Muscle of leg (tissue), 11 donors: ENCODE results near the gene PGM1. TPM values are rescaled to one million over a fixed set of nuclear protein-coding genes. Genes with fewer than 3 reads are reported as not detected.

ENCODE experiments used
- DNase-seq: peaks from one replicate; pipeline ENCODE4 v3.0.0; 2013
- H3K27ac ChIP-seq: one replicate; pipeline ENCODE4 v1.5.1; 2013; ENCODE audit warnings: mild to moderate bottlenecking, low read length, control low read depth
- H3K27me3 ChIP-seq: one replicate; pipeline ENCODE4 v1.6.1; 2013; ENCODE audit warnings: low read length; ENCODE audit not compliant: control insufficient read depth, insufficient read depth
- H3K36me3 ChIP-seq: one replicate; pipeline ENCODE4 v1.6.1; 2013; ENCODE audit warnings: low read length; ENCODE audit not compliant: control insufficient read depth, insufficient read depth
- H3K4me1 ChIP-seq: one replicate; pipeline ENCODE4 v1.6.1; 2013; ENCODE audit warnings: low read length; ENCODE audit not compliant: control insufficient read depth, insufficient read depth
- H3K4me3 ChIP-seq: one replicate; pipeline ENCODE4 v1.5.1; 2013; ENCODE audit warnings: low read length, control low read depth
- H3K9me3 ChIP-seq: replicated peaks from 2 replicates; pipeline ENCODE4 v1.6.1; 2013; ENCODE audit warnings: low read depth, low read length; ENCODE audit not compliant: control insufficient read depth
- WGBS: methylation state at CpG from one replicate; pipeline ENCODE4 v1.1.5; 2013; ENCODE audit warnings: missing lambda C conversion rate; ENCODE audit not compliant: insufficient coverage; 5-methylcytosine and 5-hydroxymethylcytosine counted together
- polyA plus RNA-seq, 8 donors: library from polyadenylated mRNA; unstranded; fragments of 120-200 nt; gene quantifications; one replicate each; pipeline versions ENCODE4 v1.2.1 to v1.2.3, GENCODE V29; 2013; ENCODE audit warnings: inconsistent platforms in 1 of 8, low replicate concordance in 1 of 8; ENCODE audit not compliant: insufficient read length in 8 of 8, insufficient read depth in 1 of 8
- total RNA-seq: library from RNA; stranded (reverse); fragments of 120-200 nt; gene quantifications from one replicate; pipeline ENCODE4 v1.2.4, GENCODE V29; 2013

The PGM1 gene
- total and polyA plus RNA-seq, 9 donors, result 49.7 to 68.5 (median 59.4) TPM

- Histone ChIP-seq H3K27me3 (no peaks in the 10 kb centered on the region), H3K27ac (no peak overlapping the region), H3K36me3 (peaks cover 16% of the 10 kb centered on the region), H3K4me1 (peaks cover 12% of the 10 kb centered on the region), H3K9me3 (no peaks in the 10 kb centered on the region), H3K4me3 (no peak overlapping the region)
- 93% methylated on average over 5 of the region's 7 CpGs for WGBS
- no peak for DNase-seq
Observed at GRCh38 chr1:63659448-63659847, 66.2 kb downstream of the PGM1 start.

GRCh38 chr1:63662056-63662836 is 69.0 kb downstream of the PGM1 start:
- 65% methylated on average over 4 of the region's 10 CpGs for WGBS
- peak overlapping the region; percentile 13 for H3K27ac ChIP-seq
- H3K4me1 ChIP-seq, result peaks cover 12% of the 10 kb centered on the region
- peaks cover 3% of the 10 kb centered on the region for H3K36me3 ChIP-seq
- no peak overlapping the region for H3K4me3 ChIP-seq
- H3K27me3 ChIP-seq, result no peaks in the 10 kb centered on the region
- H3K9me3 ChIP-seq, result peaks cover 2% of the 10 kb centered on the region
- DNase-seq, result peak; percentile 51

- H3K27me3 ChIP-seq, result no peaks in the 10 kb centered on the region
- 78% methylated on average over 3 of the region's 4 CpGs for WGBS
- H3K27ac ChIP-seq, result no peak overlapping the region
Observed at GRCh38 chr1:63662841-63663240, 69.6 kb downstream of the PGM1 start.

GRCh38 chr1:63663301-63663700 is 70.1 kb downstream of the PGM1 start:
- no peaks in the 10 kb centered on the region for H3K27me3 ChIP-seq
- H3K9me3 ChIP-seq, result peaks cover 2% of the 10 kb centered on the region
- H3K4me1 ChIP-seq, result peaks cover 12% of the 10 kb centered on the region
- DNase-seq, result no peak
- H3K27ac ChIP-seq, result no peak overlapping the region
- H3K4me3 ChIP-seq, result no peak overlapping the region
- H3K36me3 ChIP-seq, result peaks cover 3% of the 10 kb centered on the region
- WGBS, result 96% methylated on average over 3 of the region's 3 CpGs

More at GRCh38 chr1:63662841-63663240, 69.6 kb downstream of the PGM1 start:
- Histone ChIP-seq H3K36me3 (peaks cover 3% of the 10 kb centered on the region), H3K9me3 (peaks cover 2% of the 10 kb centered on the region), H3K4me3 (no peak overlapping the region), H3K4me1 (peaks cover 12% of the 10 kb centered on the region)
- no peak for DNase-seq

- no peak for DNase-seq
- Histone ChIP-seq H3K36me3 (peaks cover 3% of the 10 kb centered on the region), H3K9me3 (peaks cover 2% of the 10 kb centered on the region), H3K4me1 (peaks cover 12% of the 10 kb centered on the region), H3K27ac (no peak overlapping the region), H3K27me3 (no peaks in the 10 kb centered on the region), H3K4me3 (no peak overlapping the region)
- 90% methylated on average over 2 of the region's 5 CpGs for WGBS
Observed at GRCh38 chr1:63663873-63664272, 70.7 kb downstream of the PGM1 start.

GRCh38 chr1:63664742-63665141 is 71.5 kb downstream of the PGM1 start:
- no peaks in the 10 kb centered on the region for H3K36me3 ChIP-seq
- 83% methylated on average over 2 of the region's 2 CpGs for WGBS
- no peak overlapping the region for H3K4me3 ChIP-seq
- H3K9me3 ChIP-seq, result peaks cover 2% of the 10 kb centered on the region
- no peak for DNase-seq
- no peaks in the 10 kb centered on the region for H3K27me3 ChIP-seq
- no peak overlapping the region for H3K27ac ChIP-seq
- peaks cover 12% of the 10 kb centered on the region for H3K4me1 ChIP-seq

- Histone ChIP-seq H3K27ac (no peak overlapping the region), H3K36me3 (no peaks in the 10 kb centered on the region), H3K4me3 (no peak overlapping the region), H3K27me3 (no peaks in the 10 kb centered on the region), H3K9me3 (peaks cover 2% of the 10 kb centered on the region), H3K4me1 (peaks cover 12% of the 10 kb centered on the region)
- DNase-seq, result no peak
- WGBS, result 91% methylated on average over 3 of the region's 3 CpGs
Observed at GRCh38 chr1:63665410-63665809, 72.2 kb downstream of the PGM1 start.

- Histone ChIP-seq H3K4me1 (peaks cover 12% of the 10 kb centered on the region), H3K9me3 (peaks cover 2% of the 10 kb centered on the region), H3K27me3 (no peaks in the 10 kb centered on the region), H3K27ac (no peak overlapping the region), H3K4me3 (no peak overlapping the region), H3K36me3 (no peaks in the 10 kb centered on the region)
- no peak for DNase-seq
- WGBS, result no CpG with 5 or more reads among the region's 3 CpGs
Observed at GRCh38 chr1:63665824-63666223, 72.6 kb downstream of the PGM1 start.

- H3K36me3 ChIP-seq, result no peaks in the 10 kb centered on the region
- H3K27me3 ChIP-seq, result no peaks in the 10 kb centered on the region
- no peak for DNase-seq
- no peak overlapping the region for H3K4me3 ChIP-seq
- no peak overlapping the region for H3K27ac ChIP-seq
- H3K9me3 ChIP-seq, result peaks cover 2% of the 10 kb centered on the region
- WGBS, result 40% methylated on average over 1 of the region's 2 CpGs
- no peaks in the 10 kb centered on the region for H3K4me1 ChIP-seq
Observed at GRCh38 chr1:63668298-63668697, 75.1 kb downstream of the PGM1 start.

- H3K27me3 ChIP-seq, result no peaks in the 10 kb centered on the region
- no peak overlapping the region for H3K4me3 ChIP-seq
- no peak for DNase-seq
- 87% methylated on average over 15 of the region's 15 CpGs for WGBS
- H3K4me1 ChIP-seq, result peaks cover 1% of the 10 kb centered on the region
- H3K36me3 ChIP-seq, result no peaks in the 10 kb centered on the region
- no peak overlapping the region for H3K27ac ChIP-seq
- peaks cover 2% of the 10 kb centered on the region for H3K9me3 ChIP-seq
Observed at GRCh38 chr1:63669151-63669961, 76.1 kb downstream of the PGM1 start.
